SU-DHL-6 (cell line): ENCODE measurements around the gene ENTREP3.

Experiments used
- H2AFZ ChIP-seq: fragments of 200-600 bp; sonication (generic); 2 replicates; pipeline ENCODE4 v1.6.1; 2014; ENCODE audit warnings: low read depth, mild to moderate bottlenecking, moderate library complexity, mixed read lengths, antibody characterized with exemption, low read length; ENCODE audit not compliant: severe bottlenecking
- H3F3A ChIP-seq: fragments of 200-600 bp; shearing (Covaris generic); 2 replicates; pipeline ENCODE4 v1.6.0; 2016; ENCODE audit warnings: antibody characterized with exemption, mild to moderate bottlenecking; ENCODE audit not compliant: insufficient read depth
- H3K27ac ChIP-seq: fragments of 200-600 bp; sonication (generic); 2 replicates; pipeline ENCODE4 v1.5.1; 2016; ENCODE audit warnings: low read depth, mild to moderate bottlenecking, low read length, moderate library complexity, mixed read lengths
- H3K27me3 ChIP-seq: fragments of 200-600 bp; sonication (generic), shearing (Covaris generic); 2 replicates; pipeline ENCODE4 v1.6.0; 2014; ENCODE audit warnings: mild to moderate bottlenecking, low read length
- H3K36me3 ChIP-seq: fragments of 200-600 bp; sonication (generic); 2 replicates; pipeline ENCODE4 v1.6.1; 2014; ENCODE audit warnings: mild to moderate bottlenecking, low read length, mixed read lengths
- H3K4me2 ChIP-seq: fragments of 300-600, 200-600 bp; shearing (Covaris generic), sonication (generic); 2 replicates; pipeline ENCODE4 v1.6.0; 2014; ENCODE audit warnings: low read length, low read depth, mild to moderate bottlenecking; ENCODE audit not compliant: poor library complexity, severe bottlenecking
- H3K4me3 ChIP-seq: fragments of 200-600 bp; sonication (generic); 2 replicates; pipeline ENCODE4 v1.5.1; 2014; ENCODE audit warnings: antibody characterized with exemption, low read length, mild to moderate bottlenecking, mixed read lengths; ENCODE audit not compliant: insufficient read depth, poor library complexity, severe bottlenecking
- H3K79me2 ChIP-seq: fragments of 200-600 bp; sonication (generic); 2 replicates; pipeline ENCODE4 v1.6.1; 2014; ENCODE audit warnings: mild to moderate bottlenecking, low read length, moderate library complexity; ENCODE audit not compliant: insufficient read depth
- H3K9ac ChIP-seq: fragments of 200-600 bp; sonication (generic); 2 replicates; pipeline ENCODE4 v1.7.0; 2014; ENCODE audit warnings: mild to moderate bottlenecking, low read length
- H3K9me2 ChIP-seq: fragments of 200-600 bp; sonication (generic); replicated peaks from 2 replicates; pipeline ENCODE4 v1.6.1; 2014; ENCODE audit warnings: low read length; ENCODE audit not compliant: insufficient read depth
- H3K9me3 ChIP-seq: fragments of 200-600 bp; sonication (generic); 2 replicates; pipeline ENCODE4 v1.6.1; 2014; ENCODE audit warnings: low read length, mixed read lengths; ENCODE audit not compliant: insufficient read depth
- H4K20me1 ChIP-seq: fragments of 200-600 bp; sonication (generic); 2 replicates; pipeline ENCODE4 v1.6.1; 2014; ENCODE audit warnings: low read depth, mild to moderate bottlenecking, antibody characterized with exemption, low read length, moderate library complexity, mixed read lengths
- EZH2phosphoT487 ChIP-seq: fragments of 200-600 bp; sonication (generic), shearing (Covaris generic); conservative IDR thresholded peaks from 2 replicates; pipeline ENCODE4 v1.6.1; 2018; ENCODE audit warnings: mild to moderate bottlenecking, antibody characterized with exemption, low read length, moderate library complexity, mixed read lengths
- TF ChIP-seq, protein P1 (sequence below): fragments of 200-600 bp; sonication (generic); IDR thresholded peaks from one replicate; pipeline ENCODE4 v1.5.1; 2017; ENCODE audit warnings: antibody characterized with exemption, mild to moderate bottlenecking, low read length, moderate library complexity; ENCODE audit not compliant: insufficient read depth, poor library complexity, severe bottlenecking

ENTREP3 gene

DNA sequence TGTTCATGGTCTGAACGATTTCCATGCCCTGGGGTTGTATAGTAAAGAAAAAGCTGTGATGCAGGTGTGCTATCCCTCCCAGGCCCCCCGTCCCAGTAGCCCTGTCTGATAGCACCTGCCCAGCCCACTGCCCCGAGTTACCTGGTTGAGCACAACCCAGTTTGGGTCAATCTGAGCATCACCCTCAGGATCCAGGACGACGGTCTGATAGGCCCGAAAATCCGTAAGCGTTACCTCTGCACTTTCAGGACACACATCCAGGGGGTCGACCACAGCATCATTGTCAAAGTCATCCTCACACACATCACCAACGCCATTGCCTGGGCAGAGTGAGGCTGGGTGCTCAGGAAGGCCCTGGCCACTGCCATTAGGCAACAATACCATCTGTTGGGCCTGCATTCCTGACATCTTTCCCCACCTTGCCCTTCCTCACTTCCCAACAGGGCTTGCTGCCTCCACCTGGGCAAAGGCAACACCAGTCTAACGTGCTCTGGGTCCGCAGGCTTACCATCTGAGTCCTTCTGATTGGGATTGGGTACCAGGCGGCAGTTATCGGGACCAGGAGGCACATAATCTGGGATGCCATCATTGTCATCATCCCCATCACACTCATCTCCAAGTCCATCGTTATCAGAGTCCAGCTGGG lies 57.3 kb downstream of the ENTREP3 start:
- H3K9me3 ChIP-seq, result no peaks in the 10 kb centered on the region
- no peak overlapping the region for H2AFZ ChIP-seq
- H3K27me3 ChIP-seq, result no peaks in the 10 kb centered on the region
- TF ChIP-seq, protein P1, sequence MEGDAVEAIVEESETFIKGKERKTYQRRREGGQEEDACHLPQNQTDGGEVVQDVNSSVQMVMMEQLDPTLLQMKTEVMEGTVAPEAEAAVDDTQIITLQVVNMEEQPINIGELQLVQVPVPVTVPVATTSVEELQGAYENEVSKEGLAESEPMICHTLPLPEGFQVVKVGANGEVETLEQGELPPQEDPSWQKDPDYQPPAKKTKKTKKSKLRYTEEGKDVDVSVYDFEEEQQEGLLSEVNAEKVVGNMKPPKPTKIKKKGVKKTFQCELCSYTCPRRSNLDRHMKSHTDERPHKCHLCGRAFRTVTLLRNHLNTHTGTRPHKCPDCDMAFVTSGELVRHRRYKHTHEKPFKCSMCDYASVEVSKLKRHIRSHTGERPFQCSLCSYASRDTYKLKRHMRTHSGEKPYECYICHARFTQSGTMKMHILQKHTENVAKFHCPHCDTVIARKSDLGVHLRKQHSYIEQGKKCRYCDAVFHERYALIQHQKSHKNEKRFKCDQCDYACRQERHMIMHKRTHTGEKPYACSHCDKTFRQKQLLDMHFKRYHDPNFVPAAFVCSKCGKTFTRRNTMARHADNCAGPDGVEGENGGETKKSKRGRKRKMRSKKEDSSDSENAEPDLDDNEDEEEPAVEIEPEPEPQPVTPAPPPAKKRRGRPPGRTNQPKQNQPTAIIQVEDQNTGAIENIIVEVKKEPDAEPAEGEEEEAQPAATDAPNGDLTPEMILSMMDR, result no peak
- no peak for TF ChIP-seq EZH2phosphoT487
- no peak overlapping the region for H3K9ac ChIP-seq
- no peaks in the 10 kb centered on the region for H3K36me3 ChIP-seq
- no peak overlapping the region for H3K4me3 ChIP-seq
- H3K9me2 ChIP-seq, result no peaks in the 10 kb centered on the region
- H3K27ac ChIP-seq, result no peak overlapping the region
- no peak overlapping the region for H3K4me2 ChIP-seq
- H4K20me1 ChIP-seq, result no peaks in the 10 kb centered on the region
- no peaks in the 10 kb centered on the region for H3F3A ChIP-seq
- H3K79me2 ChIP-seq, result no peaks in the 10 kb centered on the region
